ENCODE results near the gene TTLL9. TPM values are rescaled to one million over a fixed set of nuclear protein-coding genes. Genes with fewer than 3 reads are reported as not detected.
"Not testable (repeated sequence)": the region's sequence is repeated elsewhere in the genome, so short reads cannot be mapped to it uniquely, and the experiment has no call there.

TTLL9 gene
- total RNA-seq, 1 donor from 2014 or later = not detected

DNA sequence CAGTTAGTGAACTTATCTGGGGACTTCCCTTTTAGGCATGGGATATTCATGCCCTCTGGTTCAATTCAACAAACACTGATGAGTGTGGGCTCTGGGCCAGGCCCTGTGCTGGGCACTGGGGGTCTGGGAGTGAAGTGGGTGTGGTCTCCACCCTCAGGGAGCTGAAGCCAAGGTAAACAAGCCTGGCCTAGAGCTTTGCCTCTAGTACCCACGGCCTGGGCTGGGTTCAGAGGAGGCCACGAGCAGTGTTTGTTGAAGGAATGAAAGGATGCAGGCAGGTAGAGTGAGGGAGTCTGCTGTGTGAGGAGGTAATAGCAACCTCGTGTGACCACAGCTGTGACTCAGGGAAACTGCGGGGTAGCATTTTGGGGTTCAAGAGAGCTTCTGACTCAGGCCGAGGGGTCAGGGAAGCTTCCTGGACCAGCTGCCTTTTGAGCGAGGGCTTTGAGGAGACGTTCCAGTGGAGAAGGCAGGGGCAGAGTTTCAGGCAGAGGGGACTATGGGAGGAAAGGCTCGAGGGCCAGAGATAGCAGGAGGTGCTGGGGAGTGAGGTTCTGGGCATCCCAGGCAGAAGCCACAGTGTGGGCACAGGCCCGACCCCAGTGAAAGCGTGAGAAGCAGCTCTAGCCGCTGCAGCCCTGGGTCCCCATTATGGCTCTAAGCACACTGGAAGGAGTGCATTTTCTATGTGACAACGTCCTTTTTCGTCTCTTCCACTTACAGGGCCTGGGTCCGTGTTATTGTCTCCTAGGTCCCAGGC lies 45.7 kb upstream of the TTLL9 start:
- Histone ChIP-seq H3K27me3 (ENCODE audit: control insufficient read depth, insufficient read depth, low read length) (no peaks in the 10 kb centered on the region), H3K4me3 (ENCODE audit: low read depth, low read length) (no peak overlapping the region), H3K36me3 (ENCODE audit: control insufficient read depth, insufficient read depth, low read length) (no peaks in the 10 kb centered on the region)
- TF ChIP-seq, protein P1, sequence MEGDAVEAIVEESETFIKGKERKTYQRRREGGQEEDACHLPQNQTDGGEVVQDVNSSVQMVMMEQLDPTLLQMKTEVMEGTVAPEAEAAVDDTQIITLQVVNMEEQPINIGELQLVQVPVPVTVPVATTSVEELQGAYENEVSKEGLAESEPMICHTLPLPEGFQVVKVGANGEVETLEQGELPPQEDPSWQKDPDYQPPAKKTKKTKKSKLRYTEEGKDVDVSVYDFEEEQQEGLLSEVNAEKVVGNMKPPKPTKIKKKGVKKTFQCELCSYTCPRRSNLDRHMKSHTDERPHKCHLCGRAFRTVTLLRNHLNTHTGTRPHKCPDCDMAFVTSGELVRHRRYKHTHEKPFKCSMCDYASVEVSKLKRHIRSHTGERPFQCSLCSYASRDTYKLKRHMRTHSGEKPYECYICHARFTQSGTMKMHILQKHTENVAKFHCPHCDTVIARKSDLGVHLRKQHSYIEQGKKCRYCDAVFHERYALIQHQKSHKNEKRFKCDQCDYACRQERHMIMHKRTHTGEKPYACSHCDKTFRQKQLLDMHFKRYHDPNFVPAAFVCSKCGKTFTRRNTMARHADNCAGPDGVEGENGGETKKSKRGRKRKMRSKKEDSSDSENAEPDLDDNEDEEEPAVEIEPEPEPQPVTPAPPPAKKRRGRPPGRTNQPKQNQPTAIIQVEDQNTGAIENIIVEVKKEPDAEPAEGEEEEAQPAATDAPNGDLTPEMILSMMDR (IDR thresholded peaks at IDR 0.05; ENCODE audit: insufficient read depth, low read length, poor library complexity, severe bottlenecking) = no peak
- DNase-seq (ENCODE audit: low read depth) = no peak

DNA sequence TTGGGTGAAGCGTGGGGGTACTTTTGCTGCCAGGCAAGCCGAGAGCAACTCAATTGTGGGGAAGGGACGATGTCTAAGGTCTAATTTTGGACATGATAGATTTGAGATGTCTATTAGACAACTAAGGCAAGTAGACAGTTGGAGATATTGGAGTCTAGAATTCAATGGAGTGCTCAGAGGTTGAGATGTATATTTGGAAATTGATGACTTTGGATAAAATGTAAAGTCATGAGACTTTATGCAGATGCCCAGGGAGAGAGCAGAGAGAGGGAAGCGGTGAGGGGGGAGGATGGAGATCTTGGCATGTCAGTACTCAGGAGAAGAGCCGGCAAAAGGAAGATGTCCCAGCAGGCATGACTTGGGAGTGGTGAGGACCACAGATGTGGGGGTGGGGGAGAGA lies 44.4 kb upstream of the TTLL9 start:
- Histone ChIP-seq H3K27me3 (ENCODE audit: control insufficient read depth, insufficient read depth, low read length) (no peaks in the 10 kb centered on the region), H3K4me3 (ENCODE audit: low read depth, low read length) (no peak overlapping the region), H3K36me3 (ENCODE audit: control insufficient read depth, insufficient read depth, low read length) (no peaks in the 10 kb centered on the region)
- DNase-seq (ENCODE audit: low read depth) = no peak
- TF ChIP-seq, protein P1 (IDR thresholded peaks at IDR 0.05; ENCODE audit: insufficient read depth, low read length, poor library complexity, severe bottlenecking) = no peak

DNA sequence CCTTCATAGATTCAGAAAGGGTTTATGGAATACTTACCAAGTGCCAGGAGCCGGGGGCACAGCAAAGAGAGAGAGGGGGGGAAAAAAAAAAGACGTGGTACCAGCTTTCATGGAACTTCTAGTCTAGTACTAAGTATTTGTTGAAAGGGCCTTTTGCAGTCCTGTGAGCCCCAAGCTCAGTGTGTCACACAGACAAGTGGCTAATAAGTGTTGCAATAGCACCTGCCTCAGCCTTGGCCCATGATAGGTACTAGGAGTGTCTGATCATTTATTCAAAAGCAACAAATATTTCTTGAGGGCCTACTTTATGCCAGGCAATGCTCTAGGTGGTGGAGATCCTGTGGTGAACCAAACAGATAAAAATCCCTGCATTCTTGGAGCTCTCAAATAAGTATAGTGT lies 43.4 kb upstream of the TTLL9 start:
- H3K4me3 ChIP-seq (ENCODE audit: low read depth, low read length) = no peak overlapping the region
- TF ChIP-seq, protein P1 (IDR thresholded peaks at IDR 0.05; ENCODE audit: insufficient read depth, low read length, poor library complexity, severe bottlenecking) = no peak
- no peak for DNase-seq (ENCODE audit: low read depth)
- H3K27me3 ChIP-seq (ENCODE audit: control insufficient read depth, insufficient read depth, low read length) = no peaks in the 10 kb centered on the region
- H3K36me3 ChIP-seq (ENCODE audit: control insufficient read depth, insufficient read depth, low read length) = no peaks in the 10 kb centered on the region

DNA sequence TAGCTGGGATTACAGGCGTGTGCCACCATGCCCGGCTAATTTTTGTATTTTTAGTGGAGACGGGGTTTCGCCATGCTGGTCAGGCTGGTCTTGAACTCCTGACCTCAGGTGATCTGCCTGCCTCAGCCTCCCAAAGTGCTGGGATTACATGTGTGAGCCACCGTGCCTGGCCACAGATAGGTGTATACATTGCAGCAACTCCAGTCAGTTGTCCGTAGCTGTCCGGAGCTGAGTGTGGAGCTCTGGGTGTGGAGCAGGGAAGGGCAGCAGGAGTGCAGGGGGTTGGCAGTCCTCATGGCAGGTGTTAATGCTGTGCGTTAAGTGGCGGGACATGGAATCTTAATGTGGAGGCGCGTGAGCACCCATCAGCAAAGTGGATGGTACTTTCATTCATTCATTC lies 42.4 kb upstream of the TTLL9 start:
- not testable (repeated sequence) for H3K4me3 ChIP-seq (ENCODE audit: low read depth, low read length); H3K27me3 ChIP-seq (ENCODE audit: control insufficient read depth, insufficient read depth, low read length); DNase-seq (ENCODE audit: low read depth); H3K36me3 ChIP-seq (ENCODE audit: control insufficient read depth, insufficient read depth, low read length)

DNA sequence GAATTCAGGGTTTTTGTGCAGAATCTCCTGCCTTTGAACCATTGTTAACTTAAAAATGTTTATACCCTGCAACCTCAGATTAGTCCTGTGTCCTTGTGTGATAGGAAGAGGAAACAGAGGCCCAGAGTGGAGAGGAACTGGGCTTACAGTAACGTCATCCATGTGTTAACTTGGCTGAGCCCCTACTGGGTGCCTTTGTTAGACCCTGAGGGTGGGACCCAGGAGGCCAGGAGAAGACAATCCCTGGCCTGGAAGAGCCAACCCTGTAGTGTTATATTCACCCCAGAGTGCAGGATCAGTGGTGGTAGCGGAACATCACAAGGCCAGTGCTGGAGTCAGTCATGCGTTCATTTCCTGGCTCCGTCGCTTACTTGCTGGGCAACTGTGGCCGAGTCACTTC lies 40.7 kb upstream of the TTLL9 start:
- no peak for DNase-seq (ENCODE audit: low read depth)
- TF ChIP-seq, protein P1 (IDR thresholded peaks at IDR 0.05; ENCODE audit: insufficient read depth, low read length, poor library complexity, severe bottlenecking) = no peak
- H3K27me3 ChIP-seq (ENCODE audit: control insufficient read depth, insufficient read depth, low read length) = no peaks in the 10 kb centered on the region

DNA sequence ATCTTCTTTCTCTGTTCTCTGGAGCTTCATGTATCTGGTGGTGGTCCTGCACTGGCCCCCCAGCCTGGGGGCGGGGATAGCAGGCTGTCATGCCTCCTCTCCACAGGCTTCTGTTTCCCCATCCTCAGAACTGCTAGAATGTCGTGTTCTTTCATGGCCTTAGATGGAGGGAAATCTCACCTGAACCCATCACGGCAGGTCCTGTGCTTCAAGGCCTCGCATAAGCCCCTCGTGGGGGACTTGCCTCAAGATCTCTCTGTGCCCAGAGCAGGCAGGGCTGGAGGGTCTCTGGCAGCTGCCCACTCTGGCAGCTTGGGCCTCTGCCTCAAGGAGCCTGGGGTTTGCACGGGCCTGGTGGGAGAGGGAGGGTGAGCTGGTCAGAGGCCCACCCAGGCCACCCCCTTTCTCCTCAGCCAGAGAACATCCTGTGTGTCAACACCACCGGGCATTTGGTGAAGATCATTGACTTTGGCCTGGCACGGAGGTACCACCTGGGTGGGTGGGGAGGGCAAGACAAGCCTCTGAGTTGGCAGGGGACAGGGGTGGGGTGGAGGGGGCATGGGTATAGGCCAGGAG lies 39.9 kb upstream of the TTLL9 start:
- Histone ChIP-seq H3K27me3 (ENCODE audit: control insufficient read depth, insufficient read depth, low read length) (no peaks in the 10 kb centered on the region), H3K36me3 (ENCODE audit: control insufficient read depth, insufficient read depth, low read length) (no peaks in the 10 kb centered on the region), H3K4me3 (ENCODE audit: low read depth, low read length) (no peak overlapping the region)
- no peak for DNase-seq (ENCODE audit: low read depth)
- TF ChIP-seq, protein P1 (IDR thresholded peaks at IDR 0.05; ENCODE audit: insufficient read depth, low read length, poor library complexity, severe bottlenecking) = no peak

More for the DNA sequence above, 40.7 kb upstream of the TTLL9 start:
- Histone ChIP-seq H3K36me3 (ENCODE audit: control insufficient read depth, insufficient read depth, low read length) (no peaks in the 10 kb centered on the region), H3K4me3 (ENCODE audit: low read depth, low read length) (no peak overlapping the region)
